ENCODE measurements around the gene HDAC9. TPM values are rescaled to one million over a fixed set of nuclear protein-coding genes. Genes with fewer than 3 reads are reported as not detected.
A peak's percentile ranks its signal among the peaks of the same experiment; 100 is the strongest.

HDAC9 gene
- polyA plus RNA-seq, 3 donors = 41.7 to 51.2 (median 44.2) TPM

DNA sequence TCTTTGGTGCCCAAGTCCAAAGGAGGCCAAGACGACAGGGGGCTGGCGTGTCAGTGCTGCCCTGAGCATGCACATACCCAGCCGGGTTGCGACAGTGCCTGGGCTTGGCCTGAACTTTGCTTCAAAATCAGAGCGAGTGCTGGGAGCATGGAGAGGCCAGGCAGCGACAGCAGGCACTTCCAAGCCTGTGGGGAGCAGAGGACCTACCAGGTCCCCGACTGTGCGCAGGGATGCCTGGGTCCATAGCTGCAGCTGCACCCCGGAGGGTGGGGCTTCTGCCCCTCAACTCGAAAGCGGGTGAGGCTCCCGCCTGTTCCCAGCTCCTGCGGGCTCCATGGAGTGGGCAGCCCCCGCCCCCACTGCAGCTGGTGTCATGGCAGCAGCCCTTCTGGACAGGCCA lies 79.1 kb downstream of the HDAC9 start:
- Histone ChIP-seq H3K36me3 (replicated peaks in 1 of 2; ENCODE audit: control insufficient read depth in 1 of 2, insufficient read depth in 2 of 2, low read length in 2 of 2) (peaks cover 15 to 35% of the 10 kb centered on the region in 2 donors), H3K27ac (ENCODE audit: low read depth in 1 of 2, low read length in 2 of 2) (no peak overlapping the region), H3K4me1 (ENCODE audit: control insufficient read depth in 1 of 2, insufficient read depth in 2 of 2, low read length in 2 of 2) (no peaks in the 10 kb centered on the region), H3K9me3 (replicated peaks in 1 of 2; ENCODE audit: control insufficient read depth in 1 of 2, insufficient read depth in 1 of 2, low read length in 2 of 2) (no peaks in the 10 kb centered on the region), H2AFZ (ENCODE audit: insufficient read depth, low read depth, low read length, poor library complexity, severe bottlenecking) (no peak overlapping the region), H3K27me3 (ENCODE audit: control insufficient read depth in 2 of 2, insufficient read depth in 2 of 2, low read length in 2 of 2) (no peaks in the 10 kb centered on the region), H3K79me2 (ENCODE audit: insufficient read depth, low read length) (no peaks in the 10 kb centered on the region), H3K4me3 (replicated peaks in 1 of 3; ENCODE audit: low read depth in 2 of 3, low read length in 3 of 3) (no peak overlapping the region), H4K20me1 (ENCODE audit: insufficient read depth, low read length) (peaks cover 30% of the 10 kb centered on the region), H3K9ac (ENCODE audit: insufficient read depth, low read length, poor library complexity, severe bottlenecking) (no peak overlapping the region), H3K4me2 (replicated peaks; ENCODE audit: extremely low read depth, low read length, poor library complexity, severe bottlenecking) (no peak overlapping the region)
- Mint-ChIP-seq H3K27me3 (ENCODE audit: low read depth in 3 of 3) (no peaks in the 10 kb centered on the region), H3K36me3 (peaks cover 9 to 26% of the 10 kb centered on the region in 2 donors), H3K4me1 (peaks cover 1% of the 10 kb centered on the region), H3K4me3 (no peak overlapping the region), H3K27ac (no peak overlapping the region), H3K9me3 (no peaks in the 10 kb centered on the region)
- intact Hi-C loops (cut with micrococcal nuclease) = no loop called here
- TF ChIP-seq, protein P1, sequence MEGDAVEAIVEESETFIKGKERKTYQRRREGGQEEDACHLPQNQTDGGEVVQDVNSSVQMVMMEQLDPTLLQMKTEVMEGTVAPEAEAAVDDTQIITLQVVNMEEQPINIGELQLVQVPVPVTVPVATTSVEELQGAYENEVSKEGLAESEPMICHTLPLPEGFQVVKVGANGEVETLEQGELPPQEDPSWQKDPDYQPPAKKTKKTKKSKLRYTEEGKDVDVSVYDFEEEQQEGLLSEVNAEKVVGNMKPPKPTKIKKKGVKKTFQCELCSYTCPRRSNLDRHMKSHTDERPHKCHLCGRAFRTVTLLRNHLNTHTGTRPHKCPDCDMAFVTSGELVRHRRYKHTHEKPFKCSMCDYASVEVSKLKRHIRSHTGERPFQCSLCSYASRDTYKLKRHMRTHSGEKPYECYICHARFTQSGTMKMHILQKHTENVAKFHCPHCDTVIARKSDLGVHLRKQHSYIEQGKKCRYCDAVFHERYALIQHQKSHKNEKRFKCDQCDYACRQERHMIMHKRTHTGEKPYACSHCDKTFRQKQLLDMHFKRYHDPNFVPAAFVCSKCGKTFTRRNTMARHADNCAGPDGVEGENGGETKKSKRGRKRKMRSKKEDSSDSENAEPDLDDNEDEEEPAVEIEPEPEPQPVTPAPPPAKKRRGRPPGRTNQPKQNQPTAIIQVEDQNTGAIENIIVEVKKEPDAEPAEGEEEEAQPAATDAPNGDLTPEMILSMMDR (IDR thresholded peaks at IDR 0.05) = no peak
- DNase-seq = no peak
- 96% methylated on average over 13 of the region's 14 CpGs for WGBS (ENCODE audit: insufficient coverage)

DNA sequence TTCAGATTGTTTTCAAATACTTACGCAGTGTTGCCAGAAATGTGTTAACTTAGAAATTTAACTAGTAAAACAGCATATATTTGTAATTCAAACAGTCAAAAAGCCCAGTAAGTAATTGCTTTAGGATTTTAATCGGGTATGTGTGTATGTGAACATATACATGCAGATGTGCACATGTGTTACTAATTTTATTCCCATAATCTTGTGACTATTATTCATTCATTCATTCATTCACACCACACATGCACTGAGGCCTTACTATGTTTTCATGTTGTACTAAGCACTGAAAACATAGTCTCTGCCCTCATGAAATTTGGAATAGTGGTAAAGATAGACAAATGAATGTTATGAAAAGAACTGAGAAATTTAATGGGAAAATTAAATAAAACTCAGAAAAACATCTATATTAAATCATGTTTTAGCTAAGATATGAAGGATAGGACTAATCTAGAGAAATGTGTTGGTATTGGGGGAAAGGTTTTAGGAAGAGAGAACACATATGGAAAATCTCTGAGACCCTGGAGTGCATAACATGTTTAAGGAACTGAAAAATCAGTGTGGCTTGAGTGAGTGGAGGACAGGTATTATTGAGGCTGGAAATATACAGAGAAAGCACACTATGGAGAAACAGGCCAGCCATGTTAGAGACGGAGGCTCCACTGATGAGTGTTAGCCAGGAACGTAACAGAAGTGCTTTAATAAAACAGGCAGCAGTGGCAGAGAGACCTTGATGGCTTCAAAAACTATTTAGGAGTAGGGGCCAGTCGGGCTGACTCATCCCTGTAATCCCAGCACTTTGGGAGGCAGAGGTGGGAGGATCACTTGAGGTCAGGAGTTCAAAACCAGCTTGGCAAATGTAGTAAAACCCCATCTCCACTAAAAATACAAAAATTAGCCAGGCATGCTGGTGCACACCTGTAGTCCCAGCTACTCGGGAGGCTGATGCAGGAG lies 80.3 kb downstream of the HDAC9 start:
- no peak for DNase-seq
- no peaks in the 10 kb centered on the region for H3K27me3 ChIP-seq (ENCODE audit: control insufficient read depth in 2 of 2, insufficient read depth in 2 of 2, low read length in 2 of 2)
- H3K27me3 Mint-ChIP-seq (ENCODE audit: low read depth in 3 of 3) = no peaks in the 10 kb centered on the region
- H4K20me1 ChIP-seq (ENCODE audit: insufficient read depth, low read length) = peaks cover 31% of the 10 kb centered on the region
- H3K27ac ChIP-seq (ENCODE audit: low read depth in 1 of 2, low read length in 2 of 2) = no peak overlapping the region
- TF ChIP-seq, protein P1 (IDR thresholded peaks at IDR 0.05) = no peak
- no peaks in the 10 kb centered on the region for H3K9me3 Mint-ChIP-seq
- peak overlapping the region in 2 of 7 donors; percentile 35 to 37 for H3K27ac Mint-ChIP-seq
- no peak overlapping the region for H3K4me2 ChIP-seq (replicated peaks; ENCODE audit: extremely low read depth, low read length, poor library complexity, severe bottlenecking)
- 100% methylated on average over 3 of the region's 6 CpGs for WGBS (ENCODE audit: insufficient coverage)
- H3K79me2 ChIP-seq (ENCODE audit: insufficient read depth, low read length) = no peaks in the 10 kb centered on the region
- no peaks in the 10 kb centered on the region for H3K9me3 ChIP-seq (replicated peaks in 1 of 2; ENCODE audit: control insufficient read depth in 1 of 2, insufficient read depth in 1 of 2, low read length in 2 of 2)
- H3K4me3 Mint-ChIP-seq = no peak overlapping the region
- no peak overlapping the region for H2AFZ ChIP-seq (ENCODE audit: insufficient read depth, low read depth, low read length, poor library complexity, severe bottlenecking)
- H3K36me3 Mint-ChIP-seq = peaks cover 9 to 26% of the 10 kb centered on the region in 2 donors
- no peak overlapping the region for H3K9ac ChIP-seq (ENCODE audit: insufficient read depth, low read length, poor library complexity, severe bottlenecking)
- intact Hi-C loops (cut with micrococcal nuclease) = no loop called here
- no peaks in the 10 kb centered on the region for H3K4me1 ChIP-seq (ENCODE audit: control insufficient read depth in 1 of 2, insufficient read depth in 2 of 2, low read length in 2 of 2)
- peaks cover 15 to 35% of the 10 kb centered on the region in 2 donors for H3K36me3 ChIP-seq (replicated peaks in 1 of 2; ENCODE audit: control insufficient read depth in 1 of 2, insufficient read depth in 2 of 2, low read length in 2 of 2)
- H3K4me1 Mint-ChIP-seq = peaks cover 1% of the 10 kb centered on the region
- no peak overlapping the region for H3K4me3 ChIP-seq (replicated peaks in 1 of 3; ENCODE audit: low read depth in 2 of 3, low read length in 3 of 3)
